Measurements from ENCODE around the gene PPM1F. TPM values are rescaled to one million over a fixed set of nuclear protein-coding genes. Genes with fewer than 3 reads are reported as not detected.
"Not testable (repeated sequence)": the region's sequence is repeated elsewhere in the genome, so short reads cannot be mapped to it uniquely, and the experiment has no call there.

PPM1F gene
- total RNA-seq, 4 donors from 2014 or later: 22.9 to 78.0 (median 36.8) TPM

- H3K9me3 ChIP-seq: no peaks in the 10 kb centered on the region
- TF ChIP-seq, protein P1, sequence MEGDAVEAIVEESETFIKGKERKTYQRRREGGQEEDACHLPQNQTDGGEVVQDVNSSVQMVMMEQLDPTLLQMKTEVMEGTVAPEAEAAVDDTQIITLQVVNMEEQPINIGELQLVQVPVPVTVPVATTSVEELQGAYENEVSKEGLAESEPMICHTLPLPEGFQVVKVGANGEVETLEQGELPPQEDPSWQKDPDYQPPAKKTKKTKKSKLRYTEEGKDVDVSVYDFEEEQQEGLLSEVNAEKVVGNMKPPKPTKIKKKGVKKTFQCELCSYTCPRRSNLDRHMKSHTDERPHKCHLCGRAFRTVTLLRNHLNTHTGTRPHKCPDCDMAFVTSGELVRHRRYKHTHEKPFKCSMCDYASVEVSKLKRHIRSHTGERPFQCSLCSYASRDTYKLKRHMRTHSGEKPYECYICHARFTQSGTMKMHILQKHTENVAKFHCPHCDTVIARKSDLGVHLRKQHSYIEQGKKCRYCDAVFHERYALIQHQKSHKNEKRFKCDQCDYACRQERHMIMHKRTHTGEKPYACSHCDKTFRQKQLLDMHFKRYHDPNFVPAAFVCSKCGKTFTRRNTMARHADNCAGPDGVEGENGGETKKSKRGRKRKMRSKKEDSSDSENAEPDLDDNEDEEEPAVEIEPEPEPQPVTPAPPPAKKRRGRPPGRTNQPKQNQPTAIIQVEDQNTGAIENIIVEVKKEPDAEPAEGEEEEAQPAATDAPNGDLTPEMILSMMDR (IDR thresholded peaks at IDR 0.05): no peak
- no peak for TF ChIP-seq POLR2A (IDR thresholded peaks at IDR 0.05)
- no peak for TF ChIP-seq EP300 (IDR thresholded peaks at IDR 0.05)
- no peak for TF ChIP-seq POLR2AphosphoS5 (IDR thresholded peaks at IDR 0.05)
- H3K27me3 ChIP-seq: no peaks in the 10 kb centered on the region
- H3K4me3 ChIP-seq: no peak overlapping the region
- H3K4me1 ChIP-seq: no peaks in the 10 kb centered on the region
- H3K27ac ChIP-seq: no peak overlapping the region
- no peaks in the 10 kb centered on the region for H3K36me3 ChIP-seq
- no peak for ATAC-seq
These were observed 64.8 kb downstream of the PPM1F start for GRCh38 chr22:21887841-21888240.

GRCh38 chr22:21883930-21884329 lies 68.7 kb downstream of the PPM1F start:
- ATAC-seq: not testable (repeated sequence)

GRCh38 chr22:21882754-21883333 lies 69.8 kb downstream of the PPM1F start:
- H3K36me3 ChIP-seq, H3K27ac ChIP-seq, H3K27me3 ChIP-seq, H3K4me1 ChIP-seq, ATAC-seq, H3K4me3 ChIP-seq, H3K9me3 ChIP-seq: not testable (repeated sequence)
- WGBS, 2 donors (ENCODE audit: low coverage in 1 of 2): no CpG with 5 or more reads among the region's 7 CpGs

More at GRCh38 chr22:21883930-21884329, 68.7 kb downstream of the PPM1F start:
- WGBS, 2 donors (ENCODE audit: low coverage in 1 of 2): no CpG with 5 or more reads among the region's 26 CpGs
- not testable (repeated sequence) for H3K27me3 ChIP-seq, H3K27ac ChIP-seq, H3K4me3 ChIP-seq, H3K9me3 ChIP-seq, H3K36me3 ChIP-seq, H3K4me1 ChIP-seq

GRCh38 chr22:21881841-21882753 lies 70.6 kb downstream of the PPM1F start:
- no peak for ATAC-seq
- Histone ChIP-seq H3K4me1 (no peaks in the 10 kb centered on the region), H3K36me3 (no peaks in the 10 kb centered on the region), H3K27me3 (no peaks in the 10 kb centered on the region), H3K4me3 (no peak overlapping the region), H3K9me3 (no peaks in the 10 kb centered on the region), H3K27ac (no peak overlapping the region)
- 87 to 92% methylated on average over 2 to 9 of the region's 10 CpGs for WGBS, 2 donors (ENCODE audit: low coverage in 1 of 2)
- TF ChIP-seq EP300 (IDR thresholded peaks at IDR 0.05) (no peak), POLR2AphosphoS5 (IDR thresholded peaks at IDR 0.05) (no peak), POLR2A (IDR thresholded peaks at IDR 0.05) (no peak)
- TF ChIP-seq, protein P1 (IDR thresholded peaks at IDR 0.05): no peak

DNA sequence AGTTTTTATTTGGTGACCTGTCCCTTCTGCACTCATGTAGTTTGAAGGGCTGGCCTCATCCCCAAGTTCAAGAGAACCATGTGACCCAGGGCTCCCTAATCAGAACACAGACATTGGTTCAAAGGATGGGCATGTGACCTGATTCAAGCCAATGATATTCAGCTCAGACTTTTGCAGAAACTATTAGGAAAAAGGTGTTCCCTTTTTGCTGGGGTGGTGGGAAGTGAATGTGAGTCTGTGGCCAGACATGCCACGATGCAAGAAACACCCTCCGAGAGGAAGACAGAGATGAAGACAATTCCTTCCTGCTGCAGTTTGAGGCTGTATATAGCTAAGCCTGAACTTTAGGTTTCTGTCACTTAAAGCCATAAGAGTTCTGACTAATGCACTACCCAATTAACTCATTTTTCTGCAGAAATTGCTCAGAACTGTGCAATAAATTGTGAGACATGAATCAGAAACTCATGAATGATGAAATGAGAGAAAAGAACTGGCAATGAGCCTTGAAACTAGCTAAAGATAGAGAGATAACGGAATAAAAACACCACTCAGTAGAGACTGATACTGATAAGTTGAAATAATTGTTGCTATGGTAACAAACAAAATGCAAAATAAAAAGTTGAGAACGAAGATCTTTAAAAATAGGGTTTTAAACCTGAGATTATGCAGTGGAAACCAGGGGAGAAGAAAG lies 76.0 kb downstream of the PPM1F start:
- TF ChIP-seq EP300 (IDR thresholded peaks at IDR 0.05) (no peak), POLR2A (IDR thresholded peaks at IDR 0.05) (no peak), POLR2AphosphoS5 (IDR thresholded peaks at IDR 0.05) (no peak)
- TF ChIP-seq, protein P1 (IDR thresholded peaks at IDR 0.05): no peak
- no peak for ATAC-seq
- Histone ChIP-seq H3K27me3 (no peaks in the 10 kb centered on the region), H3K9me3 (no peaks in the 10 kb centered on the region), H3K36me3 (no peaks in the 10 kb centered on the region), H3K27ac (no peak overlapping the region), H3K4me1 (no peaks in the 10 kb centered on the region), H3K4me3 (no peak overlapping the region)
- 25 to 33% methylated on average over 2 to 4 of the region's 4 CpGs for WGBS, 2 donors (ENCODE audit: low coverage in 1 of 2)

DNA sequence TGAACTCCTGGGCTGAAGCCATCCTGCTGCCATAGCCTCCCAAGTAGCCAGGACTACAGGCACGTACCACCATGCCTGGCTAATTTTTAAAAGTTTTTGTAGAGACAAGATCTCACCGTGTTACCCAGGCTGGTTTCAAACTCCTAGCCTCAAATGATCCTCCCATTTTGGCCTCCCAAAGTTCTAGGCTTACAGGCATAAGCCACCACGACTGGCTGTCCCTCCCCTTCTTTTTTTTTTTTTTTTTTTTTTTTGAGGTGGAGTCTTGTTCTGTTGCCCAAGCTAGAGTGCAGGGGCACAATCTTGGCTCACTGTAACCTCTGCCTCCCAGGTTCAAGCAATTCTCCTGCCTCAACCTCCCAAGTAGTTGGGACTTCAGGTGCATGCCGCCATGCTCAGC lies 77.7 kb downstream of the PPM1F start:
- H3K27ac ChIP-seq, H3K9me3 ChIP-seq, H3K4me3 ChIP-seq, ATAC-seq, H3K27me3 ChIP-seq, H3K36me3 ChIP-seq, H3K4me1 ChIP-seq: not testable (repeated sequence)
- WGBS, 2 donors (ENCODE audit: low coverage in 1 of 2): 84 to 92% methylated on average over 2 to 3 of the region's 4 CpGs
